H1 (cell line): ENCODE measurements around the gene ASPDH. TPM values are rescaled to one million over a fixed set of nuclear protein-coding genes. Genes with fewer than 3 reads are reported as not detected.

Source experiments
- CTCF ChIA-PET: fragments of 300-600 bp; sonication (Branson Sonifier 250); formaldehyde crosslinking; loops from one replicate; lab custom pipeline; 2021; ENCODE audit not compliant: partially characterized antibody; lab: Charles Lee
- POLR2A ChIA-PET: fragments of 300-600 bp; sonication (Branson Sonifier 250); formaldehyde crosslinking; loops from one replicate; lab custom pipeline; 2021; ENCODE audit warnings: inconsistent platforms; ENCODE audit not compliant: partially characterized antibody; lab: Charles Lee
- DNase-seq, 2 experiments: peaks; one replicate each; pipeline versions ENCODE4 v3.0.0 to v3.0.0-alpha.2; 2010 to 2022; ENCODE audit warnings: low spot score in 2 of 2, low read depth in 1 of 2, mixed read lengths in 1 of 2
- FAIRE-seq: peaks from 2 replicates; lab custom pipeline; 2011; peaks lifted over from hg19 to GRCh38; lab: Jason Lieb, UNC
- H2AFZ ChIP-seq: 2 replicates; pipeline ENCODE4 v1.8.1; 2012; ENCODE audit warnings: low read length, inconsistent platforms
- H2AK5ac ChIP-seq: 2 replicates; pipeline ENCODE4 v1.6.1; 2013; ENCODE audit warnings: low read depth, low read length
- H2BK120ac ChIP-seq: replicated peaks from 2 replicates; pipeline ENCODE3; 2013; ENCODE audit warnings: low read depth, low read length, inconsistent platforms
- H2BK12ac ChIP-seq: 2 replicates; pipeline ENCODE4 v1.6.1; 2013; ENCODE audit warnings: low read depth, low read length
- H2BK15ac ChIP-seq: 2 replicates; pipeline ENCODE4 v1.6.1; 2013; ENCODE audit warnings: low read length
- H2BK20ac ChIP-seq: 2 replicates; pipeline ENCODE4 v1.6.1; 2013; ENCODE audit warnings: low read length
- H2BK5ac ChIP-seq: 2 replicates; pipeline ENCODE4 v1.6.1; 2013; ENCODE audit warnings: low read depth, low read length
- H3K14ac ChIP-seq: 2 replicates; pipeline ENCODE4 v1.6.1; 2013; ENCODE audit warnings: inconsistent platforms; ENCODE audit not compliant: insufficient read length
- H3K18ac ChIP-seq: 2 replicates; pipeline ENCODE4 v1.6.1; 2013; ENCODE audit warnings: low read length; ENCODE audit errors: extremely low read depth
- H3K23ac ChIP-seq: 2 replicates; pipeline ENCODE4 v1.6.1; 2013; ENCODE audit warnings: inconsistent platforms; ENCODE audit not compliant: insufficient read length
- H3K23me2 ChIP-seq: 2 replicates; pipeline ENCODE4 v1.6.1; 2013; ENCODE audit warnings: low read depth, low read length
- H3K27ac ChIP-seq: 2 replicates; pipeline ENCODE4 v1.6.1; 2011; ENCODE audit warnings: low read depth, low read length, inconsistent platforms
- H3K27me3 ChIP-seq, 4 experiments: replicated peaks in 1 of 4; 1 replicate in 1 of 4; 2 replicates in 3 of 4; pipeline versions ENCODE4 v1.6.1 to v1.8.1; 2011 to 2013; ENCODE audit warnings: low read length in 3 of 4, mild to moderate bottlenecking in 3 of 4, inconsistent platforms in 2 of 4, mixed read lengths in 2 of 4, moderate library complexity in 1 of 4; ENCODE audit not compliant: control insufficient read depth in 3 of 4, insufficient read depth in 3 of 4; ENCODE audit errors: extremely low read depth in 1 of 4
- H3K36me3 ChIP-seq, 4 experiments: 2 replicates each; pipeline versions ENCODE4 v1.6.1 to v1.8.1; 2011 to 2013; ENCODE audit warnings: mild to moderate bottlenecking in 4 of 4, low read length in 3 of 4, moderate library complexity in 2 of 4, control low read depth in 1 of 4, inconsistent platforms in 1 of 4; ENCODE audit not compliant: insufficient read depth in 4 of 4, control insufficient read depth in 2 of 4
- H3K4ac ChIP-seq: replicated peaks from 2 replicates; pipeline ENCODE3; 2013; ENCODE audit warnings: low read length, low read depth, mixed read lengths, inconsistent platforms; ENCODE audit not compliant: insufficient read length
- H3K4me1 ChIP-seq, 4 experiments: replicated peaks in 1 of 4; 1 replicate in 1 of 4; 2 replicates in 3 of 4; pipeline versions ENCODE4 v1.6.1 to v1.8.1; 2011 to 2013; ENCODE audit warnings: low read length in 3 of 4, inconsistent platforms in 2 of 4, mixed read lengths in 1 of 4; ENCODE audit not compliant: insufficient read depth in 4 of 4, control insufficient read depth in 3 of 4
- H3K4me2 ChIP-seq, 2 experiments: 2 replicates each; pipeline versions ENCODE4 v1.6.1 to v1.8.1; 2011 to 2013; ENCODE audit warnings: low read depth in 2 of 2, low read length in 2 of 2, control low read depth in 1 of 2, inconsistent platforms in 1 of 2, mild to moderate bottlenecking in 1 of 2; ENCODE audit not compliant: insufficient read depth in 1 of 2
- H3K4me3 ChIP-seq, 4 experiments: fragments of 200-600, 300-600 bp in 1 of 4; sonication (generic), shearing (Covaris generic), sonication (Bioruptor Twin) in 1 of 4; 2 replicates each; pipeline versions ENCODE4 v1.5.1 to v1.8.1; 2011 to 2016; ENCODE audit warnings: low read length in 4 of 4, low read depth in 3 of 4, control low read depth in 2 of 4, inconsistent platforms in 2 of 4, mild to moderate bottlenecking in 2 of 4, mixed read lengths in 1 of 4, moderate library complexity in 1 of 4; ENCODE audit not compliant: insufficient read depth in 2 of 4; ENCODE audit errors: extremely low read depth in 1 of 4
- H3K56ac ChIP-seq: replicated peaks from 2 replicates; pipeline ENCODE3; 2013; ENCODE audit warnings: low read depth, mild to moderate bottlenecking, mixed read lengths, low read length, inconsistent platforms; ENCODE audit not compliant: insufficient read length
- H3K79me1 ChIP-seq: 2 replicates; pipeline ENCODE4 v1.6.1; 2013; ENCODE audit warnings: low read depth, low read length, control low read depth
- H3K79me2 ChIP-seq, 2 experiments: 2 replicates each; pipeline versions ENCODE4 v1.6.1 to v1.8.1; 2012 to 2013; ENCODE audit warnings: low read length in 2 of 2, mild to moderate bottlenecking in 2 of 2, inconsistent platforms in 1 of 2; ENCODE audit not compliant: insufficient read depth in 2 of 2, control insufficient read depth in 1 of 2
- H3K9ac ChIP-seq, 4 experiments: replicated peaks in 1 of 4; 1 replicate in 1 of 4; 2 replicates in 3 of 4; pipeline versions ENCODE4 v1.6.1 to v1.8.1; 2011 to 2013; ENCODE audit warnings: low read depth in 3 of 4, low read length in 3 of 4, control low read depth in 2 of 4, mild to moderate bottlenecking in 2 of 4, moderate library complexity in 2 of 4, inconsistent platforms in 1 of 4; ENCODE audit errors: extremely low read depth in 1 of 4
- H3K9me3 ChIP-seq, 2 experiments: 2 replicates each; pipeline versions ENCODE4 v1.6.1 to v1.8.1; 2012 to 2013; ENCODE audit warnings: mild to moderate bottlenecking in 2 of 2, moderate library complexity in 2 of 2, control low read depth in 1 of 2, inconsistent platforms in 1 of 2, low read depth in 1 of 2, low read length in 1 of 2, mixed read lengths in 1 of 2; ENCODE audit not compliant: insufficient read depth in 2 of 2
- H4K20me1 ChIP-seq, 2 experiments: replicated peaks in 1 of 2; 2 replicates each; pipeline versions ENCODE3 to v1.8.1; 2011 to 2013; ENCODE audit warnings: inconsistent platforms in 2 of 2, low read length in 2 of 2, mild to moderate bottlenecking in 1 of 2; ENCODE audit not compliant: insufficient read depth in 2 of 2, control insufficient read depth in 1 of 2
- H4K5ac ChIP-seq: 2 replicates; pipeline ENCODE4 v1.6.1; 2013; ENCODE audit warnings: low read length, low read depth, mixed read lengths, inconsistent platforms; ENCODE audit not compliant: insufficient read length
- H4K8ac ChIP-seq: 2 replicates; pipeline ENCODE4 v1.8.0; 2013; ENCODE audit warnings: mild to moderate bottlenecking, moderate library complexity, low read length, inconsistent platforms; ENCODE audit not compliant: insufficient read depth; ENCODE audit errors: extremely low read depth
- H4K91ac ChIP-seq: replicated peaks from 2 replicates; pipeline ENCODE3; 2013; ENCODE audit warnings: low read length, mixed read lengths, inconsistent platforms; ENCODE audit not compliant: insufficient read length
- CBX8 ChIP-seq: fragments of 300-800, 300-1000 bp; sonication (generic); IDR thresholded peaks from 2 replicates; pipeline ENCODE4 v1.7.1; 2016; ENCODE audit warnings: low read depth, low read length, borderline replicate concordance
- CEBPB ChIP-seq: IDR thresholded peaks from 2 replicates; pipeline ENCODE4 v1.6.1; 2012; ENCODE audit warnings: low read depth, low read length
- CHD2 ChIP-seq: IDR thresholded peaks from 2 replicates; pipeline ENCODE4 v1.6.1; 2012; ENCODE audit warnings: low read length, improper control_type of control experiment
- CREB1 ChIP-seq: IDR thresholded peaks from 2 replicates; pipeline ENCODE4 v1.6.1; 2012; ENCODE audit warnings: inconsistent platforms
- GABPA ChIP-seq: IDR thresholded peaks from 2 replicates; pipeline ENCODE4 v1.6.1; 2011; ENCODE audit warnings: mild to moderate bottlenecking, low read length, moderate library complexity, borderline replicate concordance; ENCODE audit not compliant: insufficient read depth
- GTF2F1 ChIP-seq: IDR thresholded peaks from 2 replicates; pipeline ENCODE4 v1.6.1; 2012; ENCODE audit warnings: low read depth, low read length, improper control_type of control experiment, borderline replicate concordance
- KDM1A ChIP-seq: fragments of 200-600, 300-600 bp; sonication (generic); IDR thresholded peaks from 2 replicates; pipeline ENCODE4 v1.7.1; 2016; ENCODE audit warnings: mild to moderate bottlenecking, low read length, borderline replicate concordance
- RAD21 ChIP-seq, 2 experiments: IDR thresholded peaks in 1 of 2; conservative IDR thresholded peaks in 1 of 2; 2 replicates each; pipeline ENCODE4 v1.6.1; 2011; ENCODE audit warnings: low read depth in 2 of 2, low read length in 2 of 2, improper control_type of control experiment in 1 of 2, inconsistent platforms in 1 of 2, mild to moderate bottlenecking in 1 of 2, moderate library complexity in 1 of 2
- RNF2 ChIP-seq: fragments of 200-900, 300-1000 bp; sonication (generic); IDR thresholded peaks from 2 replicates; pipeline ENCODE4 v1.7.1; 2016; ENCODE audit warnings: borderline replicate concordance, low read depth, mild to moderate bottlenecking, antibody characterized with exemption, low read length; ENCODE audit not compliant: poor library complexity, severe bottlenecking; ENCODE audit errors: missing control alignments
- SIRT6 ChIP-seq: IDR thresholded peaks from one replicate; pipeline ENCODE4 v1.7.1; 2012; ENCODE audit warnings: low read length, inconsistent platforms
- SUZ12 ChIP-seq: fragments of 200-600 bp; sonication (generic); IDR thresholded peaks from 2 replicates; pipeline ENCODE4 v1.6.1; 2012; ENCODE audit warnings: mild to moderate bottlenecking, inconsistent platforms, low read length, moderate library complexity, mixed read lengths
- TAF1 ChIP-seq: IDR thresholded peaks from 2 replicates; pipeline ENCODE4 v1.6.1; 2011; ENCODE audit warnings: mild to moderate bottlenecking, low read depth, low read length
- WGBS, 2 experiments: shearing (Covaris generic) in 1 of 2; methylation state at CpG; one replicate each; pipeline versions ENCODE4 v1.1.6 to v1.1.7; 2013 to 2015; ENCODE audit warnings: low lambda C conversion rate in 2 of 2, mixed read lengths in 2 of 2, inconsistent platforms in 1 of 2, low coverage in 1 of 2, missing lambda C conversion rate in 1 of 2; ENCODE audit not compliant: insufficient replicate concordance in 2 of 2, insufficient coverage in 1 of 2, insufficient read length in 1 of 2; ENCODE audit errors: extremely low coverage in 1 of 2, missing lambda C conversion rate in 1 of 2; 5-methylcytosine and 5-hydroxymethylcytosine counted together
- polyA plus RNA-seq, 7 experiments: library from polyadenylated mRNA; depleted of rRNA in 3 of 7; stranded (reverse) in 5 of 7; unstranded in 2 of 7; fragments of >200 nt in 5 of 7; fragments of 200-250 nt in 2 of 7; gene quantifications; 1 replicate in 5 of 7; 2 replicates in 1 of 7; 4 replicates in 1 of 7; pipeline versions ENCODE4 v1.2.1 to v1.2.3, GENCODE V29; 2011 to 2013; ENCODE audit warnings: missing spikeins in 2 of 7, mixed read lengths in 2 of 7
- total RNA-seq: library from RNA; stranded (reverse); fragmentation: NEBNext Ultra II Directional; extraction: Animal tissue kit (Norgen Biotek cat#: 25700); gene quantifications from 2 replicates; pipeline ENCODE4 v1.2.1, GENCODE V29; 2021
- TF ChIP-seq, protein P1 (sequence below): IDR thresholded peaks from 2 replicates; pipeline ENCODE4 v1.6.1; 2011; ENCODE audit warnings: low read depth, mild to moderate bottlenecking, low read length; ENCODE audit not compliant: insufficient read depth

ASPDH gene
- total and polyA plus RNA-seq, 2 of the 8 experiments (the other 6 are each of a cell fraction or from before 2014, with no cell fraction given) = not detected

DNA sequence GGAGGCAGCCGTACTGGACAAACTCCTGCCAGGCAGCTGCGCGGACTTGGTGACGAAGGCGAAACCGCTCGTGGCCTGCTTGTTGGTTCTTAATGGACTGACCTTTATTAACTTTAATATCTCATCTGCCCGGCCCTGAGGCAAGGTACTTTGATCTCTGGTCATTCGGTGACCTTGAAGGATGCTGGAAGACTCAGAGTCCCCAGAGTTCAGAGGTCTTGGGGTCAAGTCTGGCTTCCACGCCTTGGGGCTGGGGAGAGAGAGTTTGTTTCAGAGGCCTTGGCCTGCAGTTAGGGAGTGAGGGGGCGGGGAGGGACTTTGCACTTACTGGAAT lies 47.0 kb downstream of the ASPDH start:
- no peaks in the 10 kb centered on the region for H4K20me1 ChIP-seq
- no peak overlapping the region for H2AK5ac ChIP-seq
- no peak overlapping the region for H3K27ac ChIP-seq
- H3K79me1 ChIP-seq = no peaks in the 10 kb centered on the region
- no peak overlapping the region for H3K18ac ChIP-seq
- H4K5ac ChIP-seq = no peak overlapping the region
- H3K27me3 ChIP-seq = no peaks in the 10 kb centered on the region; a peak in 1 of 7 replicates
- no peak overlapping the region for H3K56ac ChIP-seq
- H3K36me3 ChIP-seq = no peaks in the 10 kb centered on the region
- H3K23ac ChIP-seq = no peak overlapping the region
- no peak overlapping the region for H2BK15ac ChIP-seq
- H4K91ac ChIP-seq = no peak overlapping the region
- POLR2A ChIA-PET = interaction anchor here (1.1 to 2.0 kb wide), 6 partner anchors 9 to 90 kb away, joined by 3 to 8 read pairs (median 4); partner anchors contain the start of genes EMC10, NR1H2 and POLD1
- CTCF ChIA-PET = interaction anchor here (0.6 to 4.0 kb wide), 18 partner anchors 8 to 1774 kb away, joined by 3 to 19 read pairs (median 7); no protein-coding TSS in a partner anchor
- no peak overlapping the region for H3K14ac ChIP-seq
- H3K4me1 ChIP-seq = peaks cover 0 to 8% (median 4%) of the 10 kb centered on the region in 4 experiments; a peak in 5 of 7 replicates
- WGBS, 2 experiments = 77% methylated on average over 11 of the region's 11 CpGs; no CpG with 5 or more reads in 1 of the 2 experiments
- no peak overlapping the region for H3K4me2 ChIP-seq
- DNase-seq (no peak), FAIRE-seq (no peak)
- peak overlapping the region; percentile 72; the same call in 1 of the 2 replicates for H2BK20ac ChIP-seq
- H3K9ac ChIP-seq = no peak overlapping the region
- no peaks in the 10 kb centered on the region for H3K23me2 ChIP-seq
- H2BK5ac ChIP-seq = 0 out of 2 replicates have a peak overlapping the region, but pooled peaks have one; percentile 63
- no peak overlapping the region for H3K4ac ChIP-seq
- no peak overlapping the region for H3K4me3 ChIP-seq
- H3K9me3 ChIP-seq = no peaks in the 10 kb centered on the region
- no peak overlapping the region for H2AFZ ChIP-seq
- no peaks in the 10 kb centered on the region for H3K79me2 ChIP-seq
- H2BK120ac ChIP-seq = no peak overlapping the region
- H2BK12ac ChIP-seq = peak overlapping the region; percentile 87; the same call in 1 of the 2 replicates
- H4K8ac ChIP-seq = peak overlapping the region; percentile 85; the same call in 1 of the 2 replicates
- TF ChIP-seq CBX8 (no peak), SIRT6 (no peak), GTF2F1 (no peak), RNF2 (no peak), RAD21 (IDR thresholded peaks at IDR 0.05 in 1 of 2, conservative IDR thresholded peaks at IDR 0.05 in 1 of 2; ENCODE audit: low read depth in 2 of 2, low read length in 2 of 2) (no peak), GABPA (no peak), TAF1 (no peak), CREB1 (no peak), KDM1A (no peak), SUZ12 (no peak), CEBPB (no peak), CHD2 (no peak)
- TF ChIP-seq, protein P1, sequence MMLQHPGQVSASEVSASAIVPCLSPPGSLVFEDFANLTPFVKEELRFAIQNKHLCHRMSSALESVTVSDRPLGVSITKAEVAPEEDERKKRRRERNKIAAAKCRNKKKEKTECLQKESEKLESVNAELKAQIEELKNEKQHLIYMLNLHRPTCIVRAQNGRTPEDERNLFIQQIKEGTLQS = no peak
